Fibroblast of skin of left biceps (primary cell): ENCODE results near the gene RNF144A.
A peak's percentile ranks its signal among the peaks of the same experiment; 100 is the strongest.

Source experiments
- DNase-seq, 2 experiments: peaks; one replicate each; pipeline ENCODE4 v3.0.0-alpha.2; 2013; ENCODE audit warnings: low read depth in 2 of 2

RNF144A gene

GRCh38 chr2:7007488-7007845, 90.3 kb downstream of the RNF144A start:
- DNase-seq, result no peak

GRCh38 chr2:7007846-7008741, 90.9 kb downstream of the RNF144A start:
- DNase-seq, result no peak

- DNase-seq, result no peak
Observed at GRCh38 chr2:7009207-7009911, 92.1 kb downstream of the RNF144A start.

- peak; percentile 82 to 85 for DNase-seq
Observed at GRCh38 chr2:7010391-7011054, 93.3 kb downstream of the RNF144A start.

GRCh38 chr2:7011356-7012083, 94.3 kb downstream of the RNF144A start:
- peak; percentile 86 to 89 for DNase-seq

GRCh38 chr2:7012141-7012764, 95.0 kb downstream of the RNF144A start:
- no peak for DNase-seq

- DNase-seq, result no peak
Observed at GRCh38 chr2:7013471-7014160, 96.4 kb downstream of the RNF144A start.

- DNase-seq, result no peak
Observed at GRCh38 chr2:7014174-7014640, 97.0 kb downstream of the RNF144A start.

- DNase-seq, result no peak
Observed at GRCh38 chr2:7015007-7015950, 98.1 kb downstream of the RNF144A start.

GRCh38 chr2:7016148-7016547, 98.9 kb downstream of the RNF144A start:
- DNase-seq, result no peak

- no peak for DNase-seq
Observed at GRCh38 chr2:7016601-7017211, 99.5 kb downstream of the RNF144A start.

- no peak for DNase-seq
Observed at GRCh38 chr2:7017671-7018281, 100.6 kb downstream of the RNF144A start.

GRCh38 chr2:7018282-7018701, 101.1 kb downstream of the RNF144A start:
- DNase-seq, result no peak

GRCh38 chr2:7018767-7019166, 101.6 kb downstream of the RNF144A start:
- no peak for DNase-seq

- DNase-seq, result no peak
Observed at GRCh38 chr2:7019191-7019590, 102.0 kb downstream of the RNF144A start.

- DNase-seq, result no peak
Observed at GRCh38 chr2:7020059-7020458, 102.8 kb downstream of the RNF144A start.

- DNase-seq, result no peak
Observed at GRCh38 chr2:7020468-7020867, 103.3 kb downstream of the RNF144A start.

- no peak for DNase-seq
Observed at GRCh38 chr2:7020939-7021470, 103.8 kb downstream of the RNF144A start.
